AG04450 (cell line): ENCODE results near the gene DYSF. TPM values are rescaled to one million over a fixed set of nuclear protein-coding genes. Genes with fewer than 3 reads are reported as not detected.

Experiments
- CTCF ChIA-PET: fragments of 300-600, 350-600 bp; formaldehyde crosslinking; extraction: SDS; loops from one replicate; lab custom pipeline; 2022; ENCODE audit warnings: antibody characterized with exemption, inconsistent platforms; lab: Charles Lee
- POLR2A ChIA-PET: fragments of 350-600 bp; formaldehyde crosslinking; extraction: SDS; loops from one replicate; lab custom pipeline; 2021; ENCODE audit warnings: antibody characterized with exemption, inconsistent platforms; lab: Yijun Ruan, JAX
- DNase-seq: peaks from one replicate; pipeline ENCODE4 v3.0.0-alpha.2; 2011; ENCODE audit warnings: low read depth, low spot score
- H3K27ac ChIP-seq: one replicate; pipeline ENCODE4 v1.5.1; 2012; ENCODE audit warnings: low read depth, low read length, control low read depth
- H3K27me3 ChIP-seq: one replicate; pipeline ENCODE4 v1.6.0; 2012; ENCODE audit warnings: low read length; ENCODE audit not compliant: control insufficient read depth, insufficient read depth
- H3K4me3 ChIP-seq: 2 replicates; pipeline ENCODE4 v1.5.1; 2011; ENCODE audit warnings: mild to moderate bottlenecking, low read depth, low read length, control low read depth
- H3K9me3 ChIP-seq: 2 replicates; pipeline ENCODE4 v1.5.1; 2012; ENCODE audit warnings: low read length; ENCODE audit not compliant: control insufficient read depth, insufficient read depth
- polyA plus RNA-seq: library from polyadenylated mRNA; depleted of rRNA; stranded (reverse); fragments of >200 nt; gene quantifications from 2 replicates; pipeline ENCODE4 v1.2.3, GENCODE V29; 2011
- TF ChIP-seq, protein P1 (sequence below): IDR thresholded peaks from 2 replicates; pipeline ENCODE4 v1.5.1; 2011; ENCODE audit warnings: low read depth, low read length, control low read depth, inconsistent platforms

Gene DYSF
- polyA plus RNA-seq, 1 experiment = 0.07 TPM

DNA sequence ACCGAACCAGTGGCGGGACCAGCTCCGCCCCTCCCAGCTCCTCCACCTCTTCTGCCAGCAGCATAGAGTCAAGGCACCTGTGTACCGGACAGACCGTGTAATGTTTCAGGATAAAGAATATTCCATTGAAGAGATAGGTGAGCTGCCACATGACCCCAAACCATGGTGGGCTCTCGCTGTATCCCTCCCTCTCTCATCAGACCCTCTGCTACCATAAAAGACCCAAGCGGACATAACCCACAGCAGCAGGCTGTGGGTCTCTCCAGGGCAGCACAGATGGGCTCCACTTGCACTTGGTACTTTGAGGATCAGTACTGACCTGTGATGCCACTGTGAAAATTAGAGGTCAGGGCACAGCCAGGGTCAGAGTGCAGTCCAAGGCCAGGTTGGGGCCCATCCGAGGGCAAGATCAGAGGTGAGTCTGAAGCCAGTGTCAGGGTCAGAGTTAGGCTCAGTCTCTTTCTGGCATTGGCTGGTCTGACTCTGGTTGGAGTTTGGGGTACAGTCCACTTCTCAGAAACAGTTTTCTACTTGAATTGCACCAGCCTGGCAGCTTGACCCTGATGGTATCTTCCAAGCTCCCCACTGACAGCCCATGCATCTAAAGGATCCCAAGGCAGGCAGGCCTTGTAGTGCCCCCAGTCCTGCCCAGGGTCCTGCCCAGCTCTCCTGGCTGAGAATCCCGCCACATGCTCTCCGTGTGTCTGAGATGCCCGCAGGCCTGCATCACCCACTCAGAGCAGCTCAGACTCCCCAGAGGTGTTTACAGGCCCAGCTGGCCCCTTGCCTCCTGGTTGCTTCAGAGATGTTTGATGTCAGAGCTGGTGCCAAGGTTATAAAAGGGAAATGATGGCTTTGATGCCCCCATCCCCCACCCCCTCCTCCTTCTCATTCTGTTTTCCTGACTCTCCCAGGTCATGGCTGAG is 212.1 kb downstream of the DYSF start:
- peaks cover 12% of the 10 kb centered on the region for H3K27me3 ChIP-seq
- POLR2A ChIA-PET = no interaction called here
- TF ChIP-seq, protein P1, sequence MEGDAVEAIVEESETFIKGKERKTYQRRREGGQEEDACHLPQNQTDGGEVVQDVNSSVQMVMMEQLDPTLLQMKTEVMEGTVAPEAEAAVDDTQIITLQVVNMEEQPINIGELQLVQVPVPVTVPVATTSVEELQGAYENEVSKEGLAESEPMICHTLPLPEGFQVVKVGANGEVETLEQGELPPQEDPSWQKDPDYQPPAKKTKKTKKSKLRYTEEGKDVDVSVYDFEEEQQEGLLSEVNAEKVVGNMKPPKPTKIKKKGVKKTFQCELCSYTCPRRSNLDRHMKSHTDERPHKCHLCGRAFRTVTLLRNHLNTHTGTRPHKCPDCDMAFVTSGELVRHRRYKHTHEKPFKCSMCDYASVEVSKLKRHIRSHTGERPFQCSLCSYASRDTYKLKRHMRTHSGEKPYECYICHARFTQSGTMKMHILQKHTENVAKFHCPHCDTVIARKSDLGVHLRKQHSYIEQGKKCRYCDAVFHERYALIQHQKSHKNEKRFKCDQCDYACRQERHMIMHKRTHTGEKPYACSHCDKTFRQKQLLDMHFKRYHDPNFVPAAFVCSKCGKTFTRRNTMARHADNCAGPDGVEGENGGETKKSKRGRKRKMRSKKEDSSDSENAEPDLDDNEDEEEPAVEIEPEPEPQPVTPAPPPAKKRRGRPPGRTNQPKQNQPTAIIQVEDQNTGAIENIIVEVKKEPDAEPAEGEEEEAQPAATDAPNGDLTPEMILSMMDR = no peak
- H3K27ac ChIP-seq = no peak overlapping the region
- no peak overlapping the region for H3K4me3 ChIP-seq
- CTCF ChIA-PET = interaction anchor here (0.6 kb wide), 1 partner anchor 334 kb away, joined by 8 read pairs; the partner anchor contains the start of gene ZNF638
- DNase-seq = no peak
- H3K9me3 ChIP-seq = no peaks in the 10 kb centered on the region

DNA sequence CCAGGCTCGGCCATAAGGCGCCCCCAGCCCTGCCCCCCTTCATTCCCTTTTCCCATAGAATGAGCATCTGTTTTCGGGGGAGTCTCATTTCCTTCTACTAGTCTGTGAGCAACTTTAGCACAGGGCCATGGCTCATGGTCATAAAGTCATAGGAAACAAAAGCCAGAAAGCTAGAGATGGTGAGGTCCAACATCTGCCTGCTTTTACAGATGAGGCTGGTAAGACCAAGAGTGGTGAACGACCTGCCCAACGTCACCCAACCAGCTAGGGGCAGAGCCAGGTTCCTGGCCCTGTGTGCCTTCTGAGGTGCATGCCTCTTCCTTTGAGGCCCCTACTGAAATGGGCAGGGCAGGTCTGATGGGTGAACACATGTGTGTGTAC is 212.7 kb downstream of the DYSF start:
- ChIA-PET CTCF (no interaction called here), POLR2A (no interaction called here)
- no peaks in the 10 kb centered on the region for H3K9me3 ChIP-seq
- DNase-seq = no peak
- no peak overlapping the region for H3K27ac ChIP-seq
- peaks cover 12% of the 10 kb centered on the region for H3K27me3 ChIP-seq
- no peak overlapping the region for H3K4me3 ChIP-seq
- TF ChIP-seq, protein P1 = no peak

DNA sequence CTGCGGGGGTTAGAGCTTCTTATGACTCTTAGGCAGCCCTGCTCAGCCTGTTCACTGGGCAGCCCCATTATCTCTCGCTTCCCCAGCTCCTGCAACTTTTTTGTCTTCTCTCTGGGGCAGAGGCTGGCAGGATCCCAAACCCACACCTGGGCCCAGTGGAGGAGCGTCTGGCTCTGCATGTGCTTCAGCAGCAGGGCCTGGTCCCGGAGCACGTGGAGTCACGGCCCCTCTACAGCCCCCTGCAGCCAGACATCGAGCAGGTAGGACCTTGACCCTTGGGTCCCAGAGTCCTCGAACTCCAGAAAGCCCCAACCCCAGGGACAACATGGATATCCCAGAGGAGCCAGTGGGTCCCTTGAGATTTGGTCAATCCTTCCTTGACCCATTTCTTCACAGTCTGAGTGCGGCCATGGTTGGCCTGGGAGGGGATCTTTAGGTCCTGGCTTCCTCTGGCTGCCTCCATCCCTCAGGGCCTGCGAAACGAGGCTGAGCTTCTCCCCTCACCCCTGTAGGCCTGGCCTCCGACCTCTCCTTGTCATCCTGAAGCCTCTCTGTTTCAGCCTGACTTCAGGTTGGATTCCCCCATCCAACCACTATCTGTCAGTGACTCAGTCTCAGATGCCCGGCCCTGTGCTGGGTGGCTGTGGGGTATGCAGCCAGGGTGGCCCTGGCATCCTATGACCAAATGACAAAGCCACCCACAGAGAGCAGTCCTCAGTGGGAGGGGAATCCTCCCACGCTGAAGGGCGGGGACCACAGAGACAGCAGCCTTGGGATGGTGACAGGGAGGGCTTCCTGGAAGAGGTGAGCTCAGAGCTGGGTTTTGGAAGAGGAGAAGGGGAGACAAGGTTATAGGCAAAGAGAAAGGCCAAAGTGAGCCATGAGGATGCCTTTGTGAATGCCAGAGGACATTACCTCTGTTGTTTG is 214.2 kb downstream of the DYSF start:
- DNase-seq = no peak
- Histone ChIP-seq H3K9me3 (no peaks in the 10 kb centered on the region), H3K27ac (no peak overlapping the region), H3K4me3 (no peak overlapping the region), H3K27me3 (peaks cover 12% of the 10 kb centered on the region)
- POLR2A ChIA-PET = no interaction called here
- TF ChIP-seq, protein P1 = no peak
- CTCF ChIA-PET = no interaction called here

DNA sequence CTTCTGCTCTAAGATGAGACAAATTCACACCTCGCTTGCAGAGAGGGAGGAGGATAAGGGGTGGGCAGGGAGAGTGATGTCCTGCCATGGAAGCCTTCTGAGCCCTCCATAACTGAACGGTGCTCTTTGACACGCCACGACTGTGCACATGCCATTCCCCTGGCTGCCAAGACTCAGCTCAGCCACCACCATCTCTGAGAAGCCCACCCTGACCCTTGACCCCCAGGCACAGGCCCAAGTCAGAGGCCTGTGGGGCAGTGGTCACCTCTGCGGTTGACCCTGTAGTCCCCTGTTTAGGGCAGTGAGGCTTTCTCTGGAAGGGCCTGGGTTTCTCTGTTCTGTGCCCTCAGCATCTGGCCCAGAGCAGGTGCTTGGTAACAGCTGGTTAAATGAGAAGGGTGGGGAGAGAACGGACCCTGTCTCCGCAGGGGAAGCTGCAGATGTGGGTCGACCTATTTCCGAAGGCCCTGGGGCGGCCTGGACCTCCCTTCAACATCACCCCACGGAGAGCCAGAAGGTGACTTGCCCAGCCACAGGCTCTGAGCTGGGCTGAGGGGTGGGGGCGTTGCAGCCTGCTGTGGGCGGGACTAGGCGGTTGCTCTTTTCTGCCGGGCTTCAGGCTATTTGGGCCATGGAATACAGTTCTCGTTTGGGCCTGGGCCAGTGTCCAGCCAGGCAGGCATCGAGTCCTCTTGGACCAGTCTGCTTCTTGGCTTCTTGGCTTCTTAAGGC is 215.1 kb downstream of the DYSF start:
- Histone ChIP-seq H3K9me3 (no peaks in the 10 kb centered on the region), H3K4me3 (no peak overlapping the region), H3K27me3 (peaks cover 12% of the 10 kb centered on the region), H3K27ac (no peak overlapping the region)
- ChIA-PET CTCF (no interaction called here), POLR2A (no interaction called here)
- no peak for DNase-seq
- TF ChIP-seq, protein P1 = no peak
